BLaER1 treated with 17β-estradiol and CSF1 and Interleukin-3, amounts not matched to agents 10 nM and 100 nM (cell line): ENCODE data around the gene AGT.
"Not testable (repeated sequence)": the region's sequence is repeated elsewhere in the genome, so short reads cannot be mapped to it uniquely, and the experiment has no call there.

Experiments used
- H3K27ac ChIP-seq, 11 experiments: shearing (Covaris generic); formaldehyde crosslinking; 2 replicates each; pipeline ENCODE4 v1.8.1; 2022
- H3K27me3 ChIP-seq, 11 experiments: shearing (Covaris generic); formaldehyde crosslinking; 2 replicates each; pipeline ENCODE4 v1.8.1; 2022
- H3K36me3 ChIP-seq, 11 experiments: shearing (Covaris generic); formaldehyde crosslinking; 2 replicates each; pipeline ENCODE4 v1.8.1; 2022
- H3K4me1 ChIP-seq, 10 experiments: shearing (Covaris generic); formaldehyde crosslinking; 2 replicates each; pipeline ENCODE4 v1.8.1; 2022
- H3K4me2 ChIP-seq, 11 experiments: shearing (Covaris generic); formaldehyde crosslinking; 2 replicates each; pipeline ENCODE4 v1.8.1; 2022
- H3K4me3 ChIP-seq, 10 experiments: shearing (Covaris generic); formaldehyde crosslinking; 2 replicates each; pipeline ENCODE4 v1.8.1; 2022
- H3K9ac ChIP-seq, 11 experiments: shearing (Covaris generic); formaldehyde crosslinking; 2 replicates each; pipeline ENCODE4 v1.8.1; 2022
- H3K9me3 ChIP-seq, 11 experiments: shearing (Covaris generic); formaldehyde crosslinking; replicated peaks in 1 of 11; 2 replicates each; pipeline ENCODE4 v1.8.1; 2022
- H4K20me1 ChIP-seq, 11 experiments: shearing (Covaris generic); formaldehyde crosslinking; 2 replicates each; pipeline ENCODE4 v1.8.1; 2022
- Cebpa-rat ChIP-seq, 11 experiments: shearing (Covaris generic); IDR thresholded peaks; 2 replicates each; pipeline ENCODE4 v1.8.1; 2022

The AGT gene

GRCh38 chr1:230677200-230677599 is 36.7 kb downstream of the AGT start:
- Histone ChIP-seq H3K4me1 (no peaks in the 10 kb centered on the region), H3K27me3 (no peaks in the 10 kb centered on the region), H3K36me3 (peaks cover 98 to 100% (median 100%) of the 10 kb centered on the region in 11 experiments), H3K4me2 (no peak overlapping the region), H3K27ac (no peak overlapping the region), H4K20me1 (peaks cover 0 to 2% (median 0%) of the 10 kb centered on the region in 11 experiments; a peak in 1 of 22 replicates), H3K9ac (no peak overlapping the region), H3K4me3 (no peak overlapping the region), H3K9me3 (peaks cover 0 to 17% (median 9%) of the 10 kb centered on the region in 11 experiments; a peak in 13 of 22 replicates)
- TF ChIP-seq Cebpa-rat (IDR thresholded peaks at IDR 0.05): no peak

- H3K27ac ChIP-seq: no peak overlapping the region
- no peak overlapping the region for H3K4me3 ChIP-seq
- H4K20me1 ChIP-seq: no peaks in the 10 kb centered on the region
- H3K9ac ChIP-seq: no peak overlapping the region
- H3K27me3 ChIP-seq: no peaks in the 10 kb centered on the region
- H3K4me2 ChIP-seq: no peak overlapping the region
- H3K9me3 ChIP-seq: peaks cover 0 to 17% (median 9%) of the 10 kb centered on the region in 11 experiments; a peak in 13 of 22 replicates
- peaks cover 98 to 100% (median 99%) of the 10 kb centered on the region in 11 experiments for H3K36me3 ChIP-seq
- TF ChIP-seq Cebpa-rat (IDR thresholded peaks at IDR 0.05): no peak
- H3K4me1 ChIP-seq: no peaks in the 10 kb centered on the region
These were observed 39.3 kb downstream of the AGT start for GRCh38 chr1:230674581-230674980.

- H3K4me1 ChIP-seq: peaks cover 0 to 8% (median 0%) of the 10 kb centered on the region in 10 experiments; a peak in 1 of 20 replicates
- H3K9me3 ChIP-seq: no peaks in the 10 kb centered on the region
- 0 out of 22 replicates have a peak, but pooled peaks cover 0 to 4% (median 0%) of the 10 kb centered on the region in 11 experiments for H4K20me1 ChIP-seq
- H3K27me3 ChIP-seq: no peaks in the 10 kb centered on the region
- H3K36me3 ChIP-seq: peaks cover 97 to 100% (median 99%) of the 10 kb centered on the region in 11 experiments
- no peak overlapping the region for H3K4me2 ChIP-seq
- H3K27ac ChIP-seq: no peak overlapping the region
- H3K9ac ChIP-seq: no peak overlapping the region
- H3K4me3 ChIP-seq: no peak overlapping the region
- no peak for TF ChIP-seq Cebpa-rat (IDR thresholded peaks at IDR 0.05)
These were observed 44.4 kb downstream of the AGT start for GRCh38 chr1:230669543-230669942.

DNA sequence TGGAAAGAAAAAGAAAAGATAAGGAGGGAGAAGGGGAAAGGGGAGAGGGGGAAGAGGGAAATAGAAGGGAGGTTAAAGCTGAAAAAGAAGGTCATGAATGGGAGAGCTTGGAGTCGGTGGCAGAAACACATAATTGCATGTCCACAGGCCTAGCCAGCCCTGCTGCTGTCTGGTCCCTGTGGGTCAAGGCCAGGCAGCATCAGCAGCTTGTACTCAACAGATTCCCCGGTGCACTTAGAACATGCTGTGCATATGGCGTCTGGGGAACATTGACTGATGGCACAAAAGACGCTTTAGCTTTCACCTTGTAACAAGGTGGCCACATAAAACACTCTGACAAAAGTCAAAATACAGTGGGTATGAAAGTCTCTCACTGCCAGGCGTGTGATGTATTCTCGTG is 45.7 kb downstream of the AGT start:
- no peaks in the 10 kb centered on the region for H3K9me3 ChIP-seq
- H3K27me3 ChIP-seq: no peaks in the 10 kb centered on the region
- H4K20me1 ChIP-seq: 0 out of 22 replicates have a peak, but pooled peaks cover 0 to 4% (median 0%) of the 10 kb centered on the region in 11 experiments
- no peak overlapping the region for H3K27ac ChIP-seq
- peaks cover 0 to 8% (median 0%) of the 10 kb centered on the region in 10 experiments; a peak in 1 of 20 replicates for H3K4me1 ChIP-seq
- no peak for TF ChIP-seq Cebpa-rat (IDR thresholded peaks at IDR 0.05)
- no peak overlapping the region for H3K4me3 ChIP-seq
- H3K36me3 ChIP-seq: peaks cover 94 to 100% (median 97%) of the 10 kb centered on the region in 11 experiments
- H3K4me2 ChIP-seq: no peak overlapping the region
- no peak overlapping the region for H3K9ac ChIP-seq

- Histone ChIP-seq H3K4me2 (no peak overlapping the region), H3K36me3 (peaks cover 75 to 90% (median 83%) of the 10 kb centered on the region in 11 experiments), H3K27ac (no peak overlapping the region), H3K4me1 (peaks cover 0 to 8% (median 0%) of the 10 kb centered on the region in 10 experiments; a peak in 6 of 20 replicates), H3K9me3 (no peaks in the 10 kb centered on the region), H3K4me3 (no peak overlapping the region), H3K27me3 (no peaks in the 10 kb centered on the region), H4K20me1 (peaks cover 11 to 24% (median 22%) of the 10 kb centered on the region in 11 experiments; a peak in 17 of 22 replicates), H3K9ac (no peak overlapping the region)
- TF ChIP-seq Cebpa-rat (IDR thresholded peaks at IDR 0.05): no peak
These were observed 51.9 kb downstream of the AGT start for GRCh38 chr1:230661976-230662375.

- H3K4me1 ChIP-seq: peaks cover 0 to 8% (median 0%) of the 10 kb centered on the region in 10 experiments; a peak in 5 of 20 replicates
- no peak overlapping the region for H3K4me2 ChIP-seq
- no peak for TF ChIP-seq Cebpa-rat (IDR thresholded peaks at IDR 0.05)
These were observed 55.2 kb downstream of the AGT start for GRCh38 chr1:230658691-230659090.

GRCh38 chr1:230658103-230658502 is 55.8 kb downstream of the AGT start:
- H3K27ac ChIP-seq, H3K4me2 ChIP-seq, H3K4me1 ChIP-seq, H3K9ac ChIP-seq, H3K4me3 ChIP-seq, H3K27me3 ChIP-seq: not testable (repeated sequence)
- H3K9me3 ChIP-seq: peaks cover 14 to 15% (median 14%) of the 10 kb centered on the region in 11 experiments
- peaks cover 11 to 48% (median 30%) of the 10 kb centered on the region in 11 experiments; a peak in 17 of 22 replicates for H4K20me1 ChIP-seq
- H3K36me3 ChIP-seq: peaks cover 49 to 63% (median 53%) of the 10 kb centered on the region in 11 experiments

More at GRCh38 chr1:230658691-230659090, 55.2 kb downstream of the AGT start:
- Histone ChIP-seq H4K20me1 (peaks cover 11 to 43% (median 29%) of the 10 kb centered on the region in 11 experiments; a peak in 17 of 22 replicates), H3K27me3 (no peaks in the 10 kb centered on the region), H3K9me3 (peaks cover 8 to 9% (median 8%) of the 10 kb centered on the region in 11 experiments), H3K27ac (no peak overlapping the region), H3K4me3 (no peak overlapping the region), H3K9ac (no peak overlapping the region), H3K36me3 (peaks cover 48 to 63% (median 54%) of the 10 kb centered on the region in 11 experiments)

- not testable (repeated sequence) for H3K4me1 ChIP-seq, H3K4me3 ChIP-seq, H3K9ac ChIP-seq, H3K4me2 ChIP-seq, H3K27me3 ChIP-seq, H3K27ac ChIP-seq
- H3K36me3 ChIP-seq: peaks cover 49 to 63% (median 56%) of the 10 kb centered on the region in 11 experiments
- peaks cover 26 to 29% (median 28%) of the 10 kb centered on the region in 11 experiments for H3K9me3 ChIP-seq
- peaks cover 11 to 52% (median 27%) of the 10 kb centered on the region in 11 experiments; a peak in 17 of 22 replicates for H4K20me1 ChIP-seq
These were observed 57.2 kb downstream of the AGT start for GRCh38 chr1:230656719-230657118.
